Vagina (tissue), 2 donors: ENCODE data around the gene SVBP.

Source experiments
- CTCF ChIP-seq, 3 experiments: fragments of 450-650 bp in 2 of 3; fragments of 200-600 bp in 1 of 3; sonication (generic) in 1 of 3; IDR thresholded peaks; one replicate each; pipeline ENCODE4 v1.5.1; 2017 to 2019; ENCODE audit warnings: antibody characterized with exemption in 3 of 3, mild to moderate bottlenecking in 2 of 3, moderate library complexity in 2 of 3
- POLR2A ChIP-seq, 2 donors: fragments of 450-650 bp; IDR thresholded peaks; one replicate each; pipeline ENCODE4 v1.6.1; 2017; ENCODE audit warnings: antibody characterized with exemption in 2 of 2, mild to moderate bottlenecking in 2 of 2, moderate library complexity in 2 of 2
- POLR2AphosphoS5 ChIP-seq, 2 donors: sonication (generic); formaldehyde crosslinking; IDR thresholded peaks; one replicate each; pipeline ENCODE4 v1.9.0; 2017; ENCODE audit warnings: antibody characterized with exemption in 2 of 2, mild to moderate bottlenecking in 2 of 2, low read depth in 1 of 2; ENCODE audit not compliant: insufficient read depth in 1 of 2

GRCh38 chr1:42821690-42822089, 4.5 kb upstream of the SVBP start:
- TF ChIP-seq POLR2AphosphoS5 (IDR thresholded peaks at IDR 0.05; ENCODE audit: insufficient read depth in 1 of 2, low read depth in 1 of 2) (no peak), CTCF (IDR thresholded peaks at IDR 0.05) (no peak), POLR2A (IDR thresholded peaks at IDR 0.05) (no peak)
